CD14-positive monocyte (primary cell): ENCODE results near the gene BMP7. TPM values are rescaled to one million over a fixed set of nuclear protein-coding genes. Genes with fewer than 3 reads are reported as not detected.

Experiments
- DNase-seq, 3 donors: peaks; one replicate each; pipeline ENCODE4 v3.0.0-alpha.2; 2011 to 2022
- H2AFZ ChIP-seq: 2 replicates; pipeline ENCODE4 v1.6.0; 2012; ENCODE audit warnings: mild to moderate bottlenecking, low read depth, low read length, inconsistent platforms; ENCODE audit not compliant: insufficient read depth, poor library complexity, severe bottlenecking
- H3K27ac ChIP-seq, 2 donors: 1 replicate in 1 of 2; 2 replicates in 1 of 2; pipeline ENCODE4 v1.5.1; 2012 to 2013; ENCODE audit warnings: low read length in 2 of 2, control low read depth in 1 of 2, inconsistent platforms in 1 of 2, low read depth in 1 of 2, mild to moderate bottlenecking in 1 of 2
- H3K27me3 ChIP-seq, 2 donors: one replicate each; pipeline versions ENCODE4 v1.6.0 to v1.6.1; 2011 to 2013; ENCODE audit warnings: low read length in 2 of 2; ENCODE audit not compliant: control insufficient read depth in 2 of 2, insufficient read depth in 2 of 2
- H3K36me3 ChIP-seq, 2 donors: replicated peaks in 1 of 2; 1 replicate in 1 of 2; 2 replicates in 1 of 2; pipeline versions ENCODE4 v1.5.1 to v1.6.1; 2012 to 2013; ENCODE audit warnings: low read length in 2 of 2, control low read depth in 1 of 2, inconsistent platforms in 1 of 2, mild to moderate bottlenecking in 1 of 2; ENCODE audit not compliant: insufficient read depth in 2 of 2, control insufficient read depth in 1 of 2
- H3K4me1 ChIP-seq, 2 donors: 1 replicate in 1 of 2; 2 replicates in 1 of 2; pipeline versions ENCODE4 v1.5.1 to v1.6.1; 2012 to 2013; ENCODE audit warnings: low read length in 2 of 2, control low read depth in 1 of 2, inconsistent platforms in 1 of 2, mild to moderate bottlenecking in 1 of 2, moderate library complexity in 1 of 2; ENCODE audit not compliant: insufficient read depth in 2 of 2, control insufficient read depth in 1 of 2
- H3K4me2 ChIP-seq: replicated peaks from 2 replicates; pipeline ENCODE3; 2012; ENCODE audit warnings: low read length, moderate library complexity, mild to moderate bottlenecking; ENCODE audit not compliant: poor library complexity, severe bottlenecking; ENCODE audit errors: extremely low read depth
- H3K4me3 ChIP-seq, 3 experiments: fragments of 200-600 bp in 1 of 3; sonication (generic) in 1 of 3; replicated peaks in 1 of 3; 1 replicate in 2 of 3; 2 replicates in 1 of 3; pipeline ENCODE4 v1.5.1; 2011 to 2013; ENCODE audit warnings: low read length in 3 of 3, mild to moderate bottlenecking in 3 of 3, control low read depth in 2 of 3, low read depth in 2 of 3, inconsistent platforms in 1 of 3, moderate library complexity in 1 of 3
- H3K79me2 ChIP-seq: 2 replicates; pipeline ENCODE4 v1.6.0; 2012; ENCODE audit warnings: mild to moderate bottlenecking, control low read depth, inconsistent platforms, low read length, moderate library complexity; ENCODE audit not compliant: insufficient read depth
- H3K9ac ChIP-seq: 2 replicates; pipeline ENCODE4 v1.6.0; 2017; ENCODE audit warnings: low read length, mild to moderate bottlenecking; ENCODE audit not compliant: insufficient read depth, poor library complexity, severe bottlenecking
- H3K9me3 ChIP-seq, 2 donors: replicated peaks in 1 of 2; 1 replicate in 1 of 2; 2 replicates in 1 of 2; pipeline versions ENCODE4 v1.5.1 to v1.6.1; 2012 to 2013; ENCODE audit warnings: low read length in 2 of 2, control low read depth in 1 of 2; ENCODE audit not compliant: control insufficient read depth in 1 of 2, insufficient read depth in 1 of 2
- H4K20me1 ChIP-seq: 2 replicates; pipeline ENCODE4 v1.6.0; 2012; ENCODE audit warnings: mild to moderate bottlenecking, low read length, control low read depth, moderate library complexity; ENCODE audit not compliant: insufficient read depth
- H3K27ac Mint-ChIP-seq, 7 donors: one replicate each; pipeline ENCODE4 v1.8.0; 2020; ENCODE audit warnings: mild to moderate bottlenecking in 7 of 7, mixed read lengths in 7 of 7, moderate library complexity in 6 of 7, inconsistent platforms in 2 of 7
- H3K27me3 Mint-ChIP-seq, 3 donors: one replicate each; pipeline ENCODE4 v1.8.0; 2021 to 2022; ENCODE audit warnings: low read depth in 3 of 3, mild to moderate bottlenecking in 3 of 3, mixed read lengths in 3 of 3, moderate library complexity in 3 of 3, inconsistent platforms in 1 of 3
- H3K36me3 Mint-ChIP-seq, 2 donors: one replicate each; pipeline ENCODE4 v1.8.0; 2020; ENCODE audit warnings: mixed read lengths in 2 of 2, inconsistent platforms in 1 of 2, mild to moderate bottlenecking in 1 of 2
- H3K4me1 Mint-ChIP-seq: one replicate; pipeline ENCODE4 v1.8.0; 2020; ENCODE audit warnings: mild to moderate bottlenecking, mixed read lengths
- H3K4me3 Mint-ChIP-seq, 2 donors: one replicate each; pipeline ENCODE4 v1.8.0; 2020; ENCODE audit warnings: mild to moderate bottlenecking in 2 of 2, mixed read lengths in 2 of 2, moderate library complexity in 1 of 2
- H3K9me3 Mint-ChIP-seq, 7 donors: one replicate each; pipeline ENCODE4 v1.8.0; 2020 to 2022; ENCODE audit warnings: mixed read lengths in 7 of 7, mild to moderate bottlenecking in 6 of 7, moderate library complexity in 6 of 7, inconsistent platforms in 2 of 7
- CTCF ChIP-seq: fragments of 200-600 bp; IDR thresholded peaks from one replicate; pipeline ENCODE4 v1.8.0; 2022; ENCODE audit warnings: antibody characterized with exemption, mild to moderate bottlenecking
- WGBS: methylation state at CpG from one replicate; pipeline ENCODE4 v1.1.5; 2013; ENCODE audit warnings: missing lambda C conversion rate; ENCODE audit not compliant: insufficient coverage; 5-methylcytosine and 5-hydroxymethylcytosine counted together
- intact Hi-C, 2 donors: fragments of 100-400 bp; cut with micrococcal nuclease; formaldehyde crosslinking; loops; one replicate each; pipeline versions ENCODE4 v1.15.0 to v1.15.1; 2023
- polyA plus RNA-seq, 3 donors: library from polyadenylated mRNA; depleted of rRNA in 1 of 3; unstranded in 2 of 3; stranded (reverse) in 1 of 3; fragments of 300-500 nt in 2 of 3; fragments of >200 nt in 1 of 3; fragmentation: Illumina TruSeq in 2 of 3; gene quantifications; 1 replicate in 2 of 3; 2 replicates in 1 of 3; pipeline ENCODE4 v1.2.3, GENCODE V29; 2012 to 2021

The BMP7 gene
- polyA plus RNA-seq, 3 donors = not detected

GRCh38 chr20:57243480-57244220 lies 22.8 kb downstream of the BMP7 start:
- no peaks in the 10 kb centered on the region for H3K4me1 ChIP-seq
- H3K4me2 ChIP-seq = no peak overlapping the region
- no peak overlapping the region for H3K27ac ChIP-seq
- H2AFZ ChIP-seq = no peak overlapping the region
- H3K4me3 ChIP-seq = no peak overlapping the region
- no peak for DNase-seq
- H3K36me3 ChIP-seq = no peaks in the 10 kb centered on the region
- H3K79me2 ChIP-seq = no peaks in the 10 kb centered on the region
- intact Hi-C loops = no loop called here
- no peak overlapping the region for H3K9ac ChIP-seq
- H3K9me3 ChIP-seq = no peaks in the 10 kb centered on the region
- no peaks in the 10 kb centered on the region for H3K4me1 Mint-ChIP-seq
- H3K27ac Mint-ChIP-seq = no peak overlapping the region
- H3K36me3 Mint-ChIP-seq = no peaks in the 10 kb centered on the region
- no peak overlapping the region for H3K4me3 Mint-ChIP-seq
- no peaks in the 10 kb centered on the region for H4K20me1 ChIP-seq
- peaks cover 0 to 7% (median 4%) of the 10 kb centered on the region in 7 donors for H3K9me3 Mint-ChIP-seq
- WGBS = 89% methylated on average over 14 of the region's 17 CpGs
- H3K27me3 ChIP-seq = peaks cover 0 to 2% of the 10 kb centered on the region in 2 donors
- no peak for TF ChIP-seq CTCF
- H3K27me3 Mint-ChIP-seq = peaks cover 4 to 13% (median 7%) of the 10 kb centered on the region in 3 donors

- no peaks in the 10 kb centered on the region for H4K20me1 ChIP-seq
- H3K9ac ChIP-seq = no peak overlapping the region
- Mint-ChIP-seq H3K36me3 (no peaks in the 10 kb centered on the region), H3K27ac (no peak overlapping the region), H3K4me1 (no peaks in the 10 kb centered on the region), H3K9me3 (peaks cover 0 to 7% (median 4%) of the 10 kb centered on the region in 7 donors), H3K4me3 (no peak overlapping the region), H3K27me3 (peaks cover 2 to 6% (median 5%) of the 10 kb centered on the region in 3 donors)
- no peak overlapping the region for H3K4me3 ChIP-seq
- H2AFZ ChIP-seq = no peak overlapping the region
- no peak overlapping the region for H3K4me2 ChIP-seq
- intact Hi-C loops = no loop called here
- 86% methylated on average over 4 of the region's 4 CpGs for WGBS
- peaks cover 0 to 2% of the 10 kb centered on the region in 2 donors for H3K27me3 ChIP-seq
- H3K79me2 ChIP-seq = no peaks in the 10 kb centered on the region
- DNase-seq = no peak
- no peaks in the 10 kb centered on the region for H3K9me3 ChIP-seq
- no peaks in the 10 kb centered on the region for H3K4me1 ChIP-seq
- H3K27ac ChIP-seq = no peak overlapping the region
- TF ChIP-seq CTCF = no peak
- H3K36me3 ChIP-seq = no peaks in the 10 kb centered on the region
These were observed 24.0 kb downstream of the BMP7 start for GRCh38 chr20:57242414-57242813.
